Islet of Langerhans (tissue), 1 donor: ENCODE measurements around the gene LTB4R2.

ENCODE experiments used
- FAIRE-seq: peaks from one replicate; lab custom pipeline; 2011; peaks lifted over from hg19 to GRCh38; lab: Jason Lieb, UNC

The LTB4R2 gene

GRCh38 chr14:24299255-24300191 lies 10.4 kb upstream of the LTB4R2 start, which contains the start of the genes DHRS1 and NOP9:
TSS of gene DHRS1 (minus strand) at chr14:24299780. CDS start at chr14:24299106, 674 bp downstream.
TSS of gene NOP9 (plus strand) at chr14:24299850. CDS start at chr14:24299955, 105 bp downstream.
- no peak for FAIRE-seq

- FAIRE-seq: no peak
Observed at GRCh38 chr14:24300326-24300980, 9.5 kb upstream of the LTB4R2 start.

GRCh38 chr14:24304019-24304387 lies 5.9 kb upstream of the LTB4R2 start:
- FAIRE-seq: no peak

GRCh38 chr14:24307156-24307574 lies 2.8 kb upstream of the LTB4R2 start:
- no peak for FAIRE-seq

- FAIRE-seq: no peak
Observed at GRCh38 chr14:24307575-24308341, 2.2 kb upstream of the LTB4R2 start, which contains the start of gene CIDEB. TSS of gene CIDEB (minus strand) at chr14:24307977. CDS start at chr14:24307858, 119 bp downstream.

- no peak for FAIRE-seq
Observed at GRCh38 chr14:24308342-24309124, 1.4 kb upstream of the LTB4R2 start.

GRCh38 chr14:24310265-24310645 lies 315 bp downstream of the LTB4R2 start:
- FAIRE-seq: no peak

- no peak for FAIRE-seq
Observed at GRCh38 chr14:24310646-24311604, 985 bp downstream of the LTB4R2 start, which contains the start of gene LTB4R. TSS of gene LTB4R (plus strand) at chr14:24311502. CDS start at chr14:24315652, 4,150 bp downstream.

GRCh38 chr14:24311837-24312615 lies 2.1 kb downstream of the LTB4R2 start:
- no peak for FAIRE-seq

GRCh38 chr14:24312736-24313507 lies 3.0 kb downstream of the LTB4R2 start:
- FAIRE-seq: no peak

- no peak for FAIRE-seq
Observed at GRCh38 chr14:24313913-24314312, 4.0 kb downstream of the LTB4R2 start.

GRCh38 chr14:24314377-24315193 lies 4.6 kb downstream of the LTB4R2 start:
- no peak for FAIRE-seq

- no peak for FAIRE-seq
Observed at GRCh38 chr14:24315243-24315806, 5.4 kb downstream of the LTB4R2 start.

- FAIRE-seq: no peak
Observed at GRCh38 chr14:24315807-24316596, 6.1 kb downstream of the LTB4R2 start.

- FAIRE-seq: no peak
Observed at GRCh38 chr14:24316597-24316950, 6.6 kb downstream of the LTB4R2 start.

- FAIRE-seq: no peak
Observed at GRCh38 chr14:24317141-24317928, 7.4 kb downstream of the LTB4R2 start.
